GM12878 (cell line): Measurements from ENCODE around the gene EHF. TPM values are rescaled to one million over a fixed set of nuclear protein-coding genes. Genes with fewer than 3 reads are reported as not detected.

ENCODE experiments used
- ATAC-seq: fragments of 200-7000 bp; cut with Tn5 transposase; 3 replicates; pipeline ENCODE4 v1.9.1; 2020; ENCODE audit warnings: mild to moderate bottlenecking, moderate library complexity
- BruUV-seq: library from RNA; stranded (reverse); fragments of 400-500 nt; replicated peaks from 2 replicates; lab custom pipeline; 2021; lab: Mats Ljungman, UMichigan
- CTCF ChIA-PET: fragments of 300-600 bp; sonication (Branson Sonifier 250); formaldehyde crosslinking; extraction: SDS; loops from one replicate; lab custom pipeline; 2021; ENCODE audit warnings: inconsistent platforms; lab: Yijun Ruan, JAX
- POLR2A ChIA-PET: fragments of 350-600 bp; formaldehyde crosslinking; extraction: SDS; loops from one replicate; lab custom pipeline; 2021; ENCODE audit warnings: inconsistent platforms; lab: Charles Lee
- RAD21 ChIA-PET: fragments of 300-600 bp; sonication (Branson Sonifier 250); formaldehyde crosslinking; loops from one replicate; lab custom pipeline; 2023; ENCODE audit warnings: antibody characterized with exemption; ENCODE audit not compliant: unreplicated experiment; lab: Charles Lee
- SMC1A ChIA-PET: fragments of 300-600 bp; sonication (Branson Sonifier 250); formaldehyde crosslinking; loops from one replicate; lab custom pipeline; 2023; ENCODE audit not compliant: unreplicated experiment, uncharacterized antibody; lab: Charles Lee
- DNase-seq: peaks from one replicate; pipeline ENCODE4 v3.0.0-alpha.2; 2011; ENCODE audit warnings: low read depth, low spot score
- FAIRE-seq: peaks from 3 replicates; lab custom pipeline; 2011; peaks lifted over from hg19 to GRCh38; lab: Jason Lieb, UNC
- H2AFZ ChIP-seq: 2 replicates; pipeline ENCODE4 v1.6.0; 2011; ENCODE audit warnings: low read depth, low read length, control low read depth; ENCODE audit not compliant: control insufficient read depth
- H3K27ac ChIP-seq: 2 replicates; pipeline ENCODE4 v1.5.1; 2011; ENCODE audit warnings: control low read depth; ENCODE audit not compliant: control insufficient read depth, insufficient read depth
- H3K27me3 ChIP-seq, 2 experiments: replicated peaks in 1 of 2; 2 replicates each; pipeline versions ENCODE4 v1.6.0 to v1.6.1; 2011; ENCODE audit warnings: low read length in 1 of 2; ENCODE audit not compliant: control insufficient read depth in 2 of 2, insufficient read depth in 2 of 2
- H3K36me3 ChIP-seq, 2 experiments: 2 replicates each; pipeline ENCODE4 v1.5.1; 2011; ENCODE audit warnings: low read length in 1 of 2; ENCODE audit not compliant: control insufficient read depth in 2 of 2, insufficient read depth in 2 of 2
- H3K4me1 ChIP-seq: 2 replicates; pipeline ENCODE4 v1.6.1; 2011; ENCODE audit warnings: mild to moderate bottlenecking, low read length, moderate library complexity, mixed read lengths; ENCODE audit not compliant: control insufficient read depth, insufficient read depth
- H3K4me2 ChIP-seq: 2 replicates; pipeline ENCODE4 v1.6.0; 2011; ENCODE audit warnings: control low read depth; ENCODE audit not compliant: control insufficient read depth, insufficient read depth
- H3K4me3 ChIP-seq: fragments of 200-600 bp; sonication (generic); 2 replicates; pipeline ENCODE4 v1.5.1; 2016
- H3K79me2 ChIP-seq: 2 replicates; pipeline ENCODE4 v1.6.0; 2011; ENCODE audit warnings: low read length; ENCODE audit not compliant: control insufficient read depth, insufficient read depth
- H3K9ac ChIP-seq: 2 replicates; pipeline ENCODE4 v1.8.0; 2011; ENCODE audit warnings: low read length, control low read depth, mixed read lengths; ENCODE audit not compliant: control insufficient read depth, insufficient read depth
- H3K9me3 ChIP-seq: replicated peaks from 3 replicates; pipeline ENCODE4 v1.5.1; 2011; ENCODE audit warnings: mild to moderate bottlenecking, low read length; ENCODE audit not compliant: control insufficient read depth, insufficient read depth
- H4K20me1 ChIP-seq: 2 replicates; pipeline ENCODE4 v1.6.0; 2011; ENCODE audit not compliant: control insufficient read depth, insufficient read depth
- BCL3 ChIP-seq: IDR thresholded peaks from 2 replicates; pipeline ENCODE4 v1.6.1; 2011; ENCODE audit warnings: borderline replicate concordance, low read depth, mild to moderate bottlenecking, moderate library complexity, low read length; ENCODE audit not compliant: insufficient read depth, poor library complexity, severe bottlenecking
- CBFB ChIP-seq: IDR thresholded peaks from 2 replicates; pipeline ENCODE4 v1.6.1; 2016; ENCODE audit warnings: antibody characterized with exemption, low read depth
- CREM ChIP-seq: IDR thresholded peaks from 2 replicates; pipeline ENCODE4 v1.6.1; 2014; ENCODE audit warnings: antibody characterized with exemption, low read depth
- E2F8 ChIP-seq: fragments of 450-650 bp; IDR thresholded peaks from 2 replicates; pipeline ENCODE4 v1.6.1; 2018; ENCODE audit warnings: mild to moderate bottlenecking, low read depth, moderate library complexity; ENCODE audit not compliant: partially characterized antibody
- EGR1 ChIP-seq, 2 experiments: IDR thresholded peaks; 1 replicate in 1 of 2; 2 replicates in 1 of 2; pipeline ENCODE4 v1.6.1; 2011 to 2012; ENCODE audit warnings: low read depth in 2 of 2, low read length in 2 of 2, borderline replicate concordance in 1 of 2, mild to moderate bottlenecking in 1 of 2, moderate library complexity in 1 of 2
- GABPA ChIP-seq: IDR thresholded peaks from 2 replicates; pipeline ENCODE4 v1.6.1; 2014; ENCODE audit warnings: antibody characterized with exemption, low read depth, mild to moderate bottlenecking, inconsistent platforms
- IRF4 ChIP-seq: IDR thresholded peaks from 2 replicates; pipeline ENCODE4 v1.6.1; 2011; ENCODE audit warnings: low read depth, low read length
- MEF2A ChIP-seq: IDR thresholded peaks from 2 replicates; pipeline ENCODE4 v1.6.1; 2011; ENCODE audit warnings: low read depth, mild to moderate bottlenecking, low read length, moderate library complexity; ENCODE audit not compliant: insufficient read depth
- MTA3 ChIP-seq: IDR thresholded peaks from 2 replicates; pipeline ENCODE4 v1.6.1; 2012; ENCODE audit warnings: low read length, inconsistent platforms, borderline replicate concordance
- NFIC ChIP-seq: IDR thresholded peaks from 2 replicates; pipeline ENCODE4 v1.6.1; 2012; ENCODE audit warnings: low read depth, mild to moderate bottlenecking, inconsistent platforms, low read length, moderate library complexity
- PAX5 ChIP-seq: IDR thresholded peaks from 2 replicates; pipeline ENCODE4 v1.6.1; 2011; ENCODE audit warnings: low read depth, low read length, borderline replicate concordance
- PML ChIP-seq: IDR thresholded peaks from 2 replicates; pipeline ENCODE4 v1.6.1; 2012; ENCODE audit warnings: low read length, inconsistent platforms
- TARDBP ChIP-seq: IDR thresholded peaks from 2 replicates; pipeline ENCODE4 v1.6.1; 2016; ENCODE audit warnings: borderline replicate concordance
- ZBTB40 ChIP-seq: fragments of 450-650 bp; IDR thresholded peaks from 2 replicates; pipeline ENCODE4 v1.6.1; 2016; ENCODE audit warnings: mild to moderate bottlenecking, moderate library complexity, borderline replicate concordance
- ZNF217 ChIP-seq: fragments of 450-650 bp; IDR thresholded peaks from 2 replicates; pipeline ENCODE4 v1.6.1; 2017; ENCODE audit warnings: antibody characterized with exemption, mild to moderate bottlenecking
- ZNF274 ChIP-seq: IDR thresholded peaks from one replicate; pipeline ENCODE4 v1.8.0; 2011; ENCODE audit not compliant: insufficient read length, insufficient read depth
- ZNF384 ChIP-seq: IDR thresholded peaks from 2 replicates; pipeline ENCODE4 v1.6.1; 2012; ENCODE audit warnings: low read depth, mild to moderate bottlenecking, low read length, improper control_type of control experiment, borderline replicate concordance
- ZNF622 ChIP-seq: fragments of 450-650 bp; IDR thresholded peaks from 2 replicates; pipeline ENCODE4 v1.6.1; 2017; ENCODE audit warnings: mild to moderate bottlenecking, inconsistent platforms
- WGBS: methylation state at CpG from one replicate; pipeline ENCODE4 v1.1.6; 2016; ENCODE audit warnings: low lambda C conversion rate; ENCODE audit not compliant: insufficient replicate concordance, insufficient coverage; ENCODE audit errors: missing lambda C conversion rate; 5-methylcytosine and 5-hydroxymethylcytosine counted together
- in situ Hi-C: fragments of 300-500 bp; cut with MboI; formaldehyde crosslinking; loops from 9 replicates; pipeline ENCODE4 v1.14.3; 2018; ENCODE audit warnings: mixed read lengths
- intact Hi-C: fragments of 100-400 bp; cut with micrococcal nuclease; formaldehyde crosslinking; loops from one replicate; pipeline ENCODE4 v1.14.2; 2022; ENCODE audit not compliant: unreplicated experiment
- polyA plus RNA-seq, 11 experiments: library from polyadenylated mRNA; depleted of rRNA in 4 of 11; unstranded in 6 of 11; stranded (reverse) in 5 of 11; fragments of >200 nt; fragmentation: Nextera tagmentation in 4 of 11; fragmentation: Illumina TruSeq in 1 of 11; extraction: Ambion mirVana in 4 of 11; extraction: Trizol in 1 of 11; gene quantifications; 1 replicate in 1 of 11; 2 replicates in 10 of 11; pipeline versions ENCODE4 v1.2.1 to v1.2.3, GENCODE V29; 2011 to 2016; ENCODE audit warnings: inconsistent platforms in 2 of 11, missing spikeins in 2 of 11, low read depth in 1 of 11
- total RNA-seq, 4 experiments: library from RNA; depleted of rRNA in 3 of 4; stranded (reverse); fragments of >200 nt in 3 of 4; fragmentation: Illumina TruSeq in 1 of 4; extraction: Trizol in 1 of 4; gene quantifications; 2 replicates each; pipeline versions ENCODE4 v1.2.1 to v1.2.3, GENCODE V29; 2013 to 2021

Gene EHF
- total and polyA plus RNA-seq, 10 of the 15 experiments (the other 5 are each of a cell fraction or from before 2014, with no cell fraction given), result 0.04 to 0.33 (median 0.06) TPM; not detected in 6

- Histone ChIP-seq H3K9ac (no peak overlapping the region; the same call in 1 of the 2 replicates), H3K27me3 (peaks cover 0 to 3% of the 10 kb centered on the region in 2 experiments), H4K20me1 (no peaks in the 10 kb centered on the region), H3K9me3 (no peaks in the 10 kb centered on the region; the same call in 1 of the 3 replicates), H3K27ac (no peak overlapping the region), H2AFZ (peak overlapping the region; percentile 33), H3K4me1 (peaks cover 13% of the 10 kb centered on the region), H3K79me2 (no peaks in the 10 kb centered on the region), H3K36me3 (no peaks in the 10 kb centered on the region), H3K4me2 (peak overlapping the region; percentile 67), H3K4me3 (peak overlapping the region; percentile 20; the same call in 1 of the 2 replicates)
- ChIA-PET POLR2A (no interaction called here), SMC1A (no interaction called here), RAD21 (no interaction called here), CTCF (interaction anchor here (0.7 kb wide), 1 partner anchor 12 kb away, joined by 3 read pairs; no protein-coding TSS in a partner anchor)
- in situ Hi-C loops, result no loop called here
- DNase-seq (peak; percentile 38), ATAC-seq (peak; percentile 97), FAIRE-seq (peak; percentile 83)
- BruUV-seq, result no TSS peak
- intact Hi-C loops, result loop anchor here (2.0 kb wide), 1 partner anchor 27 kb away; no protein-coding TSS in a partner anchor
- under 1% methylated on average over 10 of the region's 10 CpGs for WGBS
- TF ChIP-seq ZNF622 (no peak), MTA3 (no peak), PML (no peak), EGR1 (IDR thresholded peaks at IDR 0.05; ENCODE audit: borderline replicate concordance in 1 of 2, low read depth in 2 of 2, low read length in 2 of 2) (no peak), ZNF274 (no peak), BCL3 (peak; percentile 36), NFIC (peak; percentile 32; the same call in 1 of the 2 replicates), PAX5 (peak; percentile 54; the same call in 1 of the 2 replicates), MEF2A (no peak), IRF4 (no peak), ZNF217 (no peak), CBFB (peak; percentile 34; the same call in 1 of the 2 replicates), E2F8 (no peak), CREM (no peak), TARDBP (no peak), ZBTB40 (no peak), GABPA (no peak), ZNF384 (no peak)
Measured at GRCh38 chr11:34624069-34624468, 3.2 kb downstream of the EHF start.
